GM18861 (cell line): ENCODE results near the gene KCNQ1.

ENCODE experiments used
- ATAC-seq: cut with Tn5 transposase; IDR thresholded peaks from one replicate; pipeline ENCODE4 v1.9.1; 2021; ENCODE audit not compliant: unreplicated experiment

KCNQ1 gene

GRCh38 chr11:2531277-2531986 lies 86.6 kb downstream of the KCNQ1 start:
- ATAC-seq: no peak

- no peak for ATAC-seq
Observed at GRCh38 chr11:2531987-2532703, 87.3 kb downstream of the KCNQ1 start.

- peak; percentile 58 for ATAC-seq
Observed at GRCh38 chr11:2532704-2533586, 88.1 kb downstream of the KCNQ1 start.

GRCh38 chr11:2533587-2534133 lies 88.9 kb downstream of the KCNQ1 start:
- ATAC-seq: no peak

GRCh38 chr11:2534134-2534956 lies 89.5 kb downstream of the KCNQ1 start:
- ATAC-seq: no peak

GRCh38 chr11:2534957-2535672 lies 90.3 kb downstream of the KCNQ1 start:
- ATAC-seq: no peak

GRCh38 chr11:2535673-2536439 lies 91.0 kb downstream of the KCNQ1 start:
- no peak for ATAC-seq

- ATAC-seq: no peak
Observed at GRCh38 chr11:2536440-2536989, 91.7 kb downstream of the KCNQ1 start.

GRCh38 chr11:2537010-2537705 lies 92.3 kb downstream of the KCNQ1 start:
- ATAC-seq: no peak

- no peak for ATAC-seq
Observed at GRCh38 chr11:2537896-2538724, 93.3 kb downstream of the KCNQ1 start.

- ATAC-seq: no peak
Observed at GRCh38 chr11:2538951-2539350, 94.1 kb downstream of the KCNQ1 start.

- no peak for ATAC-seq
Observed at GRCh38 chr11:2539371-2540222, 94.8 kb downstream of the KCNQ1 start.

GRCh38 chr11:2540223-2540991 lies 95.6 kb downstream of the KCNQ1 start:
- no peak for ATAC-seq

GRCh38 chr11:2540992-2541680 lies 96.3 kb downstream of the KCNQ1 start:
- ATAC-seq: no peak

- ATAC-seq: no peak
Observed at GRCh38 chr11:2541881-2542361, 97.1 kb downstream of the KCNQ1 start.
